SK-N-SH treated with all-trans-retinoic acid at 6 μM for 48 hours (cell line): Measurements from ENCODE around the gene NSD2.

Experiments used
- ATAC-seq: fragments of 200-7000 bp; cut with Tn5 transposase; 3 replicates; pipeline ENCODE4 v1.9.1; 2020; ENCODE audit warnings: mild to moderate bottlenecking, moderate library complexity
- ARNTL ChIP-seq: fragments of 450-650 bp; formaldehyde crosslinking; IDR thresholded peaks from 2 replicates; pipeline ENCODE4 v1.5.0; 2020; ENCODE audit warnings: low read depth, mild to moderate bottlenecking, moderate library complexity, borderline replicate concordance
- BACH2 ChIP-seq: fragments of 250-450 bp; sonication (Bioruptor Pico); IDR thresholded peaks from 2 replicates; pipeline ENCODE4 v1.9.0; 2021; ENCODE audit warnings: mild to moderate bottlenecking, borderline replicate concordance
- CSDC2 ChIP-seq: fragments of 250-450 bp; sonication (Bioruptor Pico); IDR thresholded peaks from 2 replicates; pipeline ENCODE4 v1.5.0; 2020; ENCODE audit warnings: mild to moderate bottlenecking, moderate library complexity
- ESRRG ChIP-seq: fragments of 250-450 bp; sonication (Bioruptor Pico); IDR thresholded peaks from 2 replicates; pipeline ENCODE4 v1.6.1; 2021; ENCODE audit warnings: mild to moderate bottlenecking
- GLIS3 ChIP-seq: fragments of 250-450 bp; sonication (Bioruptor Pico); IDR thresholded peaks from 2 replicates; pipeline ENCODE4 v1.5.0; 2020; ENCODE audit warnings: mild to moderate bottlenecking, moderate library complexity
- ISL1 ChIP-seq: fragments of 250-450 bp; sonication (Bioruptor Pico); IDR thresholded peaks from 2 replicates; pipeline ENCODE4 v2.1.2; 2022; ENCODE audit warnings: mild to moderate bottlenecking, moderate library complexity
- PPARA ChIP-seq: fragments of 250-450 bp; sonication (Bioruptor Pico); IDR thresholded peaks from 2 replicates; pipeline ENCODE4 v1.5.0; 2020; ENCODE audit warnings: mild to moderate bottlenecking, borderline replicate concordance
- RARB ChIP-seq: fragments of 250-450 bp; sonication (Bioruptor Pico); IDR thresholded peaks from 2 replicates; pipeline ENCODE4 v1.8.0; 2021; ENCODE audit warnings: mild to moderate bottlenecking, moderate library complexity
- TOX ChIP-seq: fragments of 250-450 bp; sonication (Bioruptor Pico); IDR thresholded peaks from 2 replicates; pipeline ENCODE4 v1.8.0; 2021; ENCODE audit warnings: mild to moderate bottlenecking, moderate library complexity, borderline replicate concordance
- ZC3H10 ChIP-seq: fragments of 250-450 bp; sonication (Bioruptor Pico); IDR thresholded peaks from 2 replicates; pipeline ENCODE4 v1.5.1; 2021; ENCODE audit warnings: mild to moderate bottlenecking, moderate library complexity
- ZFP3 ChIP-seq: fragments of 250-450 bp; sonication (Bioruptor Pico); IDR thresholded peaks from 2 replicates; pipeline ENCODE4 v1.5.0; 2020; ENCODE audit warnings: mild to moderate bottlenecking, moderate library complexity
- ZFP30 ChIP-seq: fragments of 450-650 bp; formaldehyde crosslinking; IDR thresholded peaks from 2 replicates; pipeline ENCODE4 v1.5.0; 2022; ENCODE audit warnings: mild to moderate bottlenecking, moderate library complexity
- ZNF565 ChIP-seq: fragments of 450-650 bp; formaldehyde crosslinking; conservative IDR thresholded peaks from 2 replicates; pipeline ENCODE4 v1.5.0; 2020; ENCODE audit warnings: low read depth, mild to moderate bottlenecking, moderate library complexity
- ZNF8 ChIP-seq: fragments of 450-650 bp; formaldehyde crosslinking; IDR thresholded peaks from 2 replicates; pipeline ENCODE4 v1.5.0; 2020; ENCODE audit warnings: mild to moderate bottlenecking, moderate library complexity
- TF ChIP-seq, protein P1 (sequence below): fragments of 250-450 bp; sonication (Bioruptor Pico); IDR thresholded peaks from 2 replicates; pipeline ENCODE4 v1.5.1; 2021; ENCODE audit warnings: mild to moderate bottlenecking, moderate library complexity
- TF ChIP-seq, protein P2 (sequence below): fragments of 250-450 bp; sonication (Bioruptor Pico); IDR thresholded peaks from 2 replicates; pipeline ENCODE4 v1.8.0; 2021; ENCODE audit warnings: low read depth, mild to moderate bottlenecking, moderate library complexity, borderline replicate concordance
- TF ChIP-seq, protein P3 (sequence below): fragments of 250-450 bp; sonication (Bioruptor Pico); IDR thresholded peaks from 2 replicates; pipeline ENCODE4 v1.8.0; 2020; ENCODE audit warnings: mild to moderate bottlenecking, moderate library complexity, borderline replicate concordance
- TF ChIP-seq, protein P4 (sequence below): fragments of 250-450 bp; sonication (Bioruptor Pico); IDR thresholded peaks from 2 replicates; pipeline ENCODE4 v1.5.0; 2020; ENCODE audit warnings: mild to moderate bottlenecking, moderate library complexity
- TF ChIP-seq, protein P5 (sequence below): fragments of 250-450 bp; sonication (Bioruptor Pico); IDR thresholded peaks from 2 replicates; pipeline ENCODE4 v1.5.1; 2020; ENCODE audit warnings: low read depth, mild to moderate bottlenecking, moderate library complexity

Gene NSD2

DNA sequence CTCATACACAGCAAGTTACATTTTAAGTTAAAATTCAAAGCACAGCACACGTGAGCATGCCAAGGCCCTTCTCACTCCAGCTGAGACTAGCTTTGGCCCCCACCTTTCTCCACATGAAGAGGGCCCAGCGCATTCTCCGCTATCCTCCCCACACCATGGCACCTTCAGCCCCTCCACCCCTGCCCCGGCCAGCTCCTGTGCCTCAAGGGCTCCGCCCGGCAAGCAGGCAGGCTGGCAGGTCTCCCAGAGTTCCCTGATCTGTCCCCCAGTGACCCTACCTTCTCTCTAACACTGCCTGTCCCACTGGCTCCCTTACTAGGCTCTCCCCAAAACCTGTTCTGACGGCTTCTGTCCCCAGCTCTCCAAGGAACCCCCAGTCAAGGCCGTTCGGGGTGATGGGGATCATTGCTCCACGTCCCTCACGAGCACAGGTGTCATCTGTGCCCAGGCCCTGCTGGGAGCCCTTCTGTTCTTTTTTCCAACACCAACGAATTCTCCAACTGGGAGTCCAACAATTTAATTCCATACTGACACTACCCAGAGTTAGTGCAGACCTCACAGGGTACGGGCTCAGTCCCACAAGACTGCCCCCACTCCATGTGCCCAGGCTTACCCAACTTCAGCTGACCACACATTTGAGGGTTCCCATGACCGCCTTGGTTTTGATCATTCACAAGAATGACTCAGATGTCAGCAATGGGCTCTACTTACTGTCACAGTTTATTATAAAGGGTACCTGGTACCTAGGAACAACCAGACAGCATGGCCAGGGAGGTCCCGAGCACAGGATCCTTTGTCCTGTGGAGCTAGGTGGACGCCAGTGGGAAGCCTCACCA, 19.4 kb upstream of the NSD2 start (continued):
- TF ChIP-seq, protein P1, sequence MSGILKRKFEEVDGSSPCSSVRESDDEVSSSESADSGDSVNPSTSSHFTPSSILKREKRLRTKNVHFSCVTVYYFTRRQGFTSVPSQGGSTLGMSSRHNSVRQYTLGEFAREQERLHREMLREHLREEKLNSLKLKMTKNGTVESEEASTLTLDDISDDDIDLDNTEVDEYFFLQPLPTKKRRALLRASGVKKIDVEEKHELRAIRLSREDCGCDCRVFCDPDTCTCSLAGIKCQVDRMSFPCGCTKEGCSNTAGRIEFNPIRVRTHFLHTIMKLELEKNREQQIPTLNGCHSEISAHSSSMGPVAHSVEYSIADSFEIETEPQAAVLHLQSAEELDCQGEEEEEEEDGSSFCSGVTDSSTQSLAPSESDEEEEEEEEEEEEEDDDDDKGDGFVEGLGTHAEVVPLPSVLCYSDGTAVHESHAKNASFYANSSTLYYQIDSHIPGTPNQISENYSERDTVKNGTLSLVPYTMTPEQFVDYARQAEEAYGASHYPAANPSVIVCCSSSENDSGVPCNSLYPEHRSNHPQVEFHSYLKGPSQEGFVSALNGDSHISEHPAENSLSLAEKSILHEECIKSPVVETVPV (CRISPR knock-in tag): no peak

DNA sequence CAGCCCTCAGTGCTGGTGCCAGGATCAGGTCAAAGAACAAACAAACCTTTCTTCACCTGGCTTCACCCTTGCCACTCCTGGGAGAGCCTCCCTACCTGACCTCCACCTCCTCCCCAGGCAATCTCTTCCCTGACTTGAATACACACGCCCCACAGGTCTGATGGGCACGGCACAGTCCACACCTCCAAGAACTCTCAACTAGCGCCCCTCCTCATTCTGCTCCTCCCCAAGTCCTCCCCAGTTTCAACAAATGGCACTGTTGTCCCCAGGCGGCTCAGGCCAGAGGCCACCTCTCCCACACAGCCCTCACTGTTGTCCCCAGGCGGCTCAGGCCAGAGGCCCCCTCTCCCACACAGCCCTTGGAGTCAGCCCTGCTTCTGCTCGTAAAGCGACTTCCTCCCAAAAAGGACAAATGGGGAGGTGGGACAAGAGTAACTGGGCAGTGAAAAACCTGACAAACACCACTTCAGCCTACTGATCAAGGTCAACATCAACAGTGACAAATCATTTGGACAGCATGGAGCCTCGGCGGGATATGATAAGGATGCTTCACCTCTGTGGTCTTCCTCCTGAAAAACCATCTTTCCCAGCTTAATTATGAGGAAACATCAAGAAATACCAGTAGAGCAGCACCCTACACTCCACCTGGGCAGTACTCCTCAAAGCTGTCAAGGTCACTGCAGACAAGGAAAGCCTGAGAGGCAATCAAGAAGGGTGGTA, 18.1 kb upstream of the NSD2 start:
- TF ChIP-seq ISL1 (CRISPR knock-in tag) (no peak), ZFP3 (no peak), CSDC2 (CRISPR knock-in tag) (no peak), RARB (CRISPR knock-in tag) (no peak), GLIS3 (no peak), ZC3H10 (CRISPR knock-in tag) (no peak), PPARA (CRISPR knock-in tag) (no peak), TOX (CRISPR knock-in tag) (no peak), ESRRG (no peak), ARNTL (CRISPR knock-in tag) (no peak), ZFP30 (CRISPR knock-in tag) (no peak), BACH2 (no peak), ZNF565 (CRISPR knock-in tag) (no peak)
- TF ChIP-seq, protein P2, sequence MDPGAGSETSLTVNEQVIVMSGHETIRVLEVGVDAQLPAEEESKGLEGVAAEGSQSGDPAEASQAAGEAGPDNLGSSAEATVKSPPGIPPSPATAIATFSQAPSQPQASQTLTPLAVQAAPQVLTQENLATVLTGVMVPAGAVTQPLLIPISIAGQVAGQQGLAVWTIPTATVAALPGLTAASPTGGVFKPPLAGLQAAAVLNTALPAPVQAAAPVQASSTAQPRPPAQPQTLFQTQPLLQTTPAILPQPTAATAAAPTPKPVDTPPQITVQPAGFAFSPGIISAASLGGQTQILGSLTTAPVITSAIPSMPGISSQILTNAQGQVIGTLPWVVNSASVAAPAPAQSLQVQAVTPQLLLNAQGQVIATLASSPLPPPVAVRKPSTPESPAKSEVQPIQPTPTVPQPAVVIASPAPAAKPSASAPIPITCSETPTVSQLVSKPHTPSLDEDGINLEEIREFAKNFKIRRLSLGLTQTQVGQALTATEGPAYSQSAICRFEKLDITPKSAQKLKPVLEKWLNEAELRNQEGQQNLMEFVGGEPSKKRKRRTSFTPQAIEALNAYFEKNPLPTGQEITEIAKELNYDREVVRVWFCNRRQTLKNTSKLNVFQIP (CRISPR knock-in tag): no peak
- TF ChIP-seq, protein P3, sequence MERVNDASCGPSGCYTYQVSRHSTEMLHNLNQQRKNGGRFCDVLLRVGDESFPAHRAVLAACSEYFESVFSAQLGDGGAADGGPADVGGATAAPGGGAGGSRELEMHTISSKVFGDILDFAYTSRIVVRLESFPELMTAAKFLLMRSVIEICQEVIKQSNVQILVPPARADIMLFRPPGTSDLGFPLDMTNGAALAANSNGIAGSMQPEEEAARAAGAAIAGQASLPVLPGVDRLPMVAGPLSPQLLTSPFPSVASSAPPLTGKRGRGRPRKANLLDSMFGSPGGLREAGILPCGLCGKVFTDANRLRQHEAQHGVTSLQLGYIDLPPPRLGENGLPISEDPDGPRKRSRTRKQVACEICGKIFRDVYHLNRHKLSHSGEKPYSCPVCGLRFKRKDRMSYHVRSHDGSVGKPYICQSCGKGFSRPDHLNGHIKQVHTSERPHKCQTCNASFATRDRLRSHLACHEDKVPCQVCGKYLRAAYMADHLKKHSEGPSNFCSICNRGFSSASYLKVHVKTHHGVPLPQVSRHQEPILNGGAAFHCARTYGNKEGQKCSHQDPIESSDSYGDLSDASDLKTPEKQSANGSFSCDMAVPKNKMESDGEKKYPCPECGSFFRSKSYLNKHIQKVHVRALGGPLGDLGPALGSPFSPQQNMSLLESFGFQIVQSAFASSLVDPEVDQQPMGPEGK (CRISPR knock-in tag): no peak
- TF ChIP-seq, protein P4, sequence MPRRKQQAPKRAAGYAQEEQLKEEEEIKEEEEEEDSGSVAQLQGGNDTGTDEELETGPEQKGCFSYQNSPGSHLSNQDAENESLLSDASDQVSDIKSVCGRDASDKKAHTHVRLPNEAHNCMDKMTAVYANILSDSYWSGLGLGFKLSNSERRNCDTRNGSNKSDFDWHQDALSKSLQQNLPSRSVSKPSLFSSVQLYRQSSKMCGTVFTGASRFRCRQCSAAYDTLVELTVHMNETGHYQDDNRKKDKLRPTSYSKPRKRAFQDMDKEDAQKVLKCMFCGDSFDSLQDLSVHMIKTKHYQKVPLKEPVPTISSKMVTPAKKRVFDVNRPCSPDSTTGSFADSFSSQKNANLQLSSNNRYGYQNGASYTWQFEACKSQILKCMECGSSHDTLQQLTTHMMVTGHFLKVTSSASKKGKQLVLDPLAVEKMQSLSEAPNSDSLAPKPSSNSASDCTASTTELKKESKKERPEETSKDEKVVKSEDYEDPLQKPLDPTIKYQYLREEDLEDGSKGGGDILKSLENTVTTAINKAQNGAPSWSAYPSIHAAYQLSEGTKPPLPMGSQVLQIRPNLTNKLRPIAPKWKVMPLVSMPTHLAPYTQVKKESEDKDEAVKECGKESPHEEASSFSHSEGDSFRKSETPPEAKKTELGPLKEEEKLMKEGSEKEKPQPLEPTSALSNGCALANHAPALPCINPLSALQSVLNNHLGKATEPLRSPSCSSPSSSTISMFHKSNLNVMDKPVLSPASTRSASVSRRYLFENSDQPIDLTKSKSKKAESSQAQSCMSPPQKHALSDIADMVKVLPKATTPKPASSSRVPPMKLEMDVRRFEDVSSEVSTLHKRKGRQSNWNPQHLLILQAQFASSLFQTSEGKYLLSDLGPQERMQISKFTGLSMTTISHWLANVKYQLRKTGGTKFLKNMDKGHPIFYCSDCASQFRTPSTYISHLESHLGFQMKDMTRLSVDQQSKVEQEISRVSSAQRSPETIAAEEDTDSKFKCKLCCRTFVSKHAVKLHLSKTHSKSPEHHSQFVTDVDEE: no peak
- TF ChIP-seq, protein P5, sequence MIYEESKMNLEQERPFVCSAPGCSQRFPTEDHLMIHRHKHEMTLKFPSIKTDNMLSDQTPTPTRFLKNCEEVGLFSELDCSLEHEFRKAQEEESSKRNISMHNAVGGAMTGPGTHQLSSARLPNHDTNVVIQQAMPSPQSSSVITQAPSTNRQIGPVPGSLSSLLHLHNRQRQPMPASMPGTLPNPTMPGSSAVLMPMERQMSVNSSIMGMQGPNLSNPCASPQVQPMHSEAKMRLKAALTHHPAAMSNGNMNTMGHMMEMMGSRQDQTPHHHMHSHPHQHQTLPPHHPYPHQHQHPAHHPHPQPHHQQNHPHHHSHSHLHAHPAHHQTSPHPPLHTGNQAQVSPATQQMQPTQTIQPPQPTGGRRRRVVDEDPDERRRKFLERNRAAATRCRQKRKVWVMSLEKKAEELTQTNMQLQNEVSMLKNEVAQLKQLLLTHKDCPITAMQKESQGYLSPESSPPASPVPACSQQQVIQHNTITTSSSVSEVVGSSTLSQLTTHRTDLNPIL (CRISPR knock-in tag): no peak
- TF ChIP-seq, all 23 proteins: peak for 0
- ATAC-seq: no peak

DNA sequence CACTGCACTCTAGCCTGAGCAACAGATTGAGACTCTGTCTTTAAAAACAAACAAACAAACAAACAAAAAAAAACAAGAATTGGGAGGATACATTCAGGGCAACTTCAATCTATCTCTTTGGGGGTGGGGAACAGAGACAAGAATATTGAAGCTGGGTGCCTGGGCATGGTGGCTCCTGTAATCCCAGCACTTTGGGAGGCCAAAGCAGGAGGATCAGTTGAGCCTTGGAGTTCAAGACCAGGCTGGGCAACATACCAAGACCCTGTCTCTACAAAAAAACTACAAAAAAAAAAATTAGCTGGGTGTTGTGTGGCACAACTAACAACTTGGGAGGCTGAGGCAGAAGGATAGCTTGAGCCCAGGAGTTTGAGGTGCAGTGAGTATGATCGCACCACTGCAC, 16.4 kb upstream of the NSD2 start:
- ATAC-seq: no peak
- TF ChIP-seq, protein P4: no peak
- TF ChIP-seq, protein P3 (CRISPR knock-in tag): no peak
- TF ChIP-seq ZNF8 (CRISPR knock-in tag) (no peak), GLIS3 (no peak), ARNTL (CRISPR knock-in tag) (no peak), CSDC2 (CRISPR knock-in tag) (no peak)
- TF ChIP-seq, protein P1 (CRISPR knock-in tag): no peak
